HG03571 (cell line): Measurements from ENCODE around the gene RNF121.
A peak's percentile ranks its signal among the peaks of the same experiment; 100 is the strongest.

ENCODE experiments used
- ATAC-seq: cut with Tn5 transposase; IDR thresholded peaks from one replicate; pipeline ENCODE4 v1.9.1; 2021; ENCODE audit not compliant: unreplicated experiment

The RNF121 gene

DNA sequence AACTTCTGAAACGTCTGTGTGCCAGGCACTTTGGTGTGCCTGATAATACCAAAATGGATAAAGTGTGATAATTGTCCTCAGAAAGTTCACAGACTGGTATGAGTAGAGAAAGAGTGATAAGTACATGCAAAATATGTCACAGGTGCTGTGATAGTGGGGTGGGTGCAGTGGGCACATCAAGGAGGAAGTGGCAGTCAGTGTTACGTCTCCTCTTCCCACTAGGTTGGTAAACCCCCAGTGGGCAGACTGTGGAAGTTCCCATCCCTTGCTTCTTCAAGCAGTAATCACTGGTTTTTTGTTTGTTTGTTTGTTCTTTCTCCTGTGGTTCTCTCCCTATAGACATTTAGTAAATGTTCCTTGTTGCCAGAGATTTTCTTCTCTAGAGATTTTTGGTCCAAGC, 5.4 kb downstream of the RNF121 start:
- no peak for ATAC-seq

DNA sequence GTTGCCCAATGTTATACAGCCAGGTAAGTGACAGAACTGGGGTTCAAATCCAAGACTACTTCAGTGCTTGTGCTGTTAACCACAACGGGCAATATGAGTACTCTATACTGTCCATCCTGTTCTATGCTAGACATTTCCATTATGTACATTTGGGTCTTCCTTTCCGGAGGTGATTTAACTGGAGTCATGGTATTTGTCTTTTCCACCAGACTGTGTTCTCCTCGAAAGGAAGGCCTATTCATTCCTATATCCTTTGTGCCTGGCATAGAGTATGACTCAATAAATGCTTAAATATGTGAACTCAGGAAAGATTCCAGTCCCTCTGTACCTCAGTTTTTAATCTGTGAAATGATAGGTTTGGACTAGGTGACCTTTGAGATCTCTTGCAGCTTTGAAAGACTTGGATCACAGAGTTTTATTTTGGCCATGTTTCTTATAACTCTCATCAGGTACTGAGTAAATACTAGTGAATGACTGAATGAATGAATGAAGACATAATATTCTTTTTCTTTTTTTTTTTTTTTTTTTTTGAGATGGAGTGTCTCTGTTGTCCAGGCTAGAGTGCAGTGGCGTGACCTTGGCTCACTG, 6.6 kb downstream of the RNF121 start:
- ATAC-seq: no peak

DNA sequence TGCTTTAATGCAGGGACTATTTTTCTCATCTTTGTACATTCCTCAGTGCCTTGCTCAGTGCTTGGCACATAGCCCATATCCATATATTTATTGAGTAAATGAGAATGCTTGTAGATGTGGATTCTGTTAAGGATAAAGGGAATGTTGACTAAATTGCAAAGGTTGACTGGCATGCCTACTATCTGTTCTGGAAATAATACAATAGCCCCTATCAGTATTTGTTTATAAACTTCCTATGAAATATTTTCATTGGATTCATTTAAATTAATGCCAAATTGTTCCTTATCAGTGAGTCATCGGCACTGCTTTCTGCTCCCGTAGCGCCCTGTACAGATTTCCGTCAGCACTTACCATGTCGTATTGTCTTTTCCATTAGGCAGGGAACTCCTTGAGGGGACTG, 8.0 kb downstream of the RNF121 start:
- ATAC-seq: no peak

DNA sequence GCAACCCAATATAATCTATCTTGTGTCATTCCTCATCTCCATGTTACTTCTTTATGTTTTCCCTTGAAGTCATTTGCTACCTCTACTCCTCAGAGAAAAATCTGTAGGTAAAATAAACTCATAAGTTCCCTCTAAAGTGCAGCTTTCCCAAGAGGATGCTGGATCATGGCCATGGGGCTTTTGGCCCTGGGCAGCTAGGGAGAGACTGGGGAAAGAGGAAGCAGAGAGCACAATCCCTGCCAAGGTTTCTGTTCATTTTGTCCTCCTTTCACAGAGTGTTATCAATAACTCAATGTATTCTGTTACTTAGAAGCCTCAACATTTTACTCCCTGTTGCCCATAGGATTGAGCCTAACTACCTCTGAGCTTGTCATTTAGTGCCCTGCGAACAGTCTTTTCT, 9.0 kb downstream of the RNF121 start:
- ATAC-seq: no peak

DNA sequence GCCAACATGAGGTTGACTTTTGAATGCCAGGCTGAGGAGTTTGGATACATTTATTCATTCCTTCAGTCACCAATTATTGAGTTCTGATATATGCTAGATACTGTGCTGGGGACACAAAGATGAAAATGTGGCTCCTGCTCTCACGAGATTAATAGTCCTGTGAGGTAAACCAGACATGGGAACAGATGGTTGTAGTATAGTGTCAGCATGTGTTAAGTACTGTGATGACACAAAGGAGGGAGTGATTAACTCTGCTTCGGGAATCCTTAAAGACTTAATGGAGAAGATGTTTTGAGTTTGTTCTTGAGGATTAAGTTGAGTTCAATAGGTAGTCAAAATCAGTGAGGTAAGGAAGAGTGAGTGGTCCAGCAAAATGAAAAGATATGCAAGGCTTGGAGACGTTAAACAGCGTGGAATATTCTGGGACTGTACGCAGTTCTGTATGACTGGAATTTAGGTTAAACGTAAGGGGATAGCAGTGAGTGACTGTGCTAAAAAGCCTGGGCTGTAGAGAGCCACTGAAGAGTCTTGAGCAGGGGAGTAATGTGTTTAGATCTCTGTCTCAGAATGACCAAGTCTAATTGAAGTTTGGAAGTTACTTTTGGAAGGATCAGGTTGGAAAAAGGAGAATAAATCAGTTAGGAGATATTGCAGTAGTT, 11.8 kb downstream of the RNF121 start:
- ATAC-seq: no peak

DNA sequence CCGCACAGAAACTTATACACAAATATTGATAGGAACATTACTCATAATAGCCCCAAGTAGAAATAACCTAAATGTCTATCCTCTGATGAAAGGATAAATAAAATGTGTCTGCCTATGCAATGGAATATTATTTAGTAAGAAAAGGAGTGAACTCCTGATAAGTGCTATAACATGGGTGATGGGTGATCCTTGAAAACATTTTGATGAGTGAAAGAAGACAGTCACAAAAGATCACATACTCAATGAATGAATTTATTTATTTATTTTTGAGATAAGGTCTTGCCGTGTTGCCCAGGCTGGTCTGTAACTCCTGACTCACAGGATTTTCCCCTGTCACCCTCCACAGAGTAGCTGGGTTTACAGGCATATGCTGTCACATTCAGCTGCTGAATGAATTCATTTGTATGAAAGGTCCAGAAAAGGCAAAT, 17.3 kb downstream of the RNF121 start:
- ATAC-seq: no peak

DNA sequence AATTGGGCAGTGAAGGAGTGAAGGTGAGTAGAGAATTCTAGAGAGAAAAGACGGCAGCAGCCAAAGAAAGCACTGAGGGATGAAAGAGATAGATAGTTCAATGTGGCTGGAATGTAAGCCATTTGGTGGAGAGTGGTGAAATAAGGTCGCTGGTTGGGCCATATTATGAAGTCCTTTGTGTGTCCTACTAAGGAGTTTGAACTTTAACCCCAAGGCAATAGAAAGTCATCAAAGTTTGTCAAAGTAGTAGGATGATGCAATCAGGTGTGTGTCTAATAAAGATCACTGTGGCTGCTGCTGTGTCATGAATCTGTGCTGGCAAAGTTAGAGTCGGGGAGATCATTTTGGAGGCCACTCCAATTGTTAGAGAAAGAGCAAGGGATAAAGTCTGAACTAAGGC, 18.7 kb downstream of the RNF121 start:
- ATAC-seq: no peak

DNA sequence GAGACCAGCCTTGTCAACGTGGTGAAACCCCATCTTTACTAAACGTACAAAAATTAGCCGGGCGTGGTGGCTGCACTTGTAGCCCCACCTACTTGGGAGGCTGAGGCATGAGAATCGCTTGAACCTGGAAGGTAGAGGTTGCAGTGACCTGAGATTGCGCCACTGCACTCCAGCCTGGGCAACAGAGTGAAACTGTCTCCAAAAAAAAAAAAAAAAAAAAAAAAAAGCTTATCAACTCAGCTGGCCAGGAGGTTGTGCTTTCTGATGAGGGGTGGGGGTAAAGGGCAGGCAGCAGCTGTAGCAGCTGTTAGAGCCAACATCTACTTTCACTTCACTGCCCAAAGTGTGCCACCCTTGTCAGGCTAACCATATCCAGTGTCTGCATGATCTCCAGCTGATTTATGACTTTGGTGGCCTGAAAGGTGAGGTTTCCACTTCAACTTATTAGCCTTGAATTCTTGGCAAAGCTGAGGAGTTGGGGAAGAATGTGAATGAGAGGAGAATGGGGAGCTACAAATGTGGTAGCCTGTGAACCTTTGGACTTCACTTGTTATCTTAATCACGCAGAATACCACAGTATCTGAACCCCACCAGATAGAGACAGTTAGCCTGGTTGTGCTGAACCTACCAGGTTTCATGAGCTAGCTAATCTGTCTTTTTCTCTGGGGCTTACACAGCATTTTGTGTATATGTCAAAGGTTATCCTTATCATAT, 19.6 kb downstream of the RNF121 start:
- no peak for ATAC-seq

DNA sequence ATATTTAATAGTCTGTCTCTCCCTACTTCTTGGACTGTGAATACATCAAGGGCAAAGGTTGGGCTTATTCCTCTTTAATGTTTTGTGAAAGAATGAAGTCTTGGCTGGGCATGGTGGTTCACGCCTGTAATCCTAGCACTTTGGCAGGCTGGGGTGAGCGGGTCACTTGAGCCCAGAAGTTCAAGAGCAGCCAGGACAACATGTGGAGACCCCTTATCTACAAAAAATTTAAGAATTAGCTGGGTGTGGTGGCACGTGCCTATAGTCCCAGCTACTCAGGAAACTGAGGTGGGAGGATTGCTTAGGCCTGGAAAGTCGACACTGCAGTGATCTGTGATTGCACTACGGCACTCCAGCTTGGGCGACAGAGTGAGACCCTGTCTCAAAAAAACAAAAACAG, 20.2 kb downstream of the RNF121 start:
- ATAC-seq: no peak

DNA sequence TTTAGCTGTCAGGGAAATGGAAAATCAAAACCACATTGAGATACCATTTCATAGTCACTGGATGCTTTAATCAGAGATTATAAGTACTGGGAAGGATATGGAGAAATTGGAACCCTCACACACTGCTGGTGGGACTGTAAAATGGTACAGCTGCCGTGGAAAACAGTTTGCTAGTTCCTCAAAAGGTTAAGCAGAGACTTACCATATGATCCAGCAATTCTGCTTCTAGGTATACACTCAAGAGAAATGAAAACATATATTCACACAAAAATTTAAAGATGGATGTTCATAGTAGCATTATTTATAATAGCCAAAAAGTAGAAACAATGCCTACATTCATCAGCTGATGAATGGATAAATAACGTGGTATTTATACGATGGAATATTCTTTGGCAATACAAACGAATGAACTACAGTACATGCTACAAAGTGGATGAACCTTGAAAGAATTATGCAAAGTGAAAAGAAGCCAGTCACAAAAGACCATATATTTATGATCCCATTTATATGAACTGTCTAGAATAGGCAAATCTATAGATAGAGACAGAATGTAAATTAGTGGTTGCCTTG, 23.0 kb downstream of the RNF121 start:
- ATAC-seq: no peak

DNA sequence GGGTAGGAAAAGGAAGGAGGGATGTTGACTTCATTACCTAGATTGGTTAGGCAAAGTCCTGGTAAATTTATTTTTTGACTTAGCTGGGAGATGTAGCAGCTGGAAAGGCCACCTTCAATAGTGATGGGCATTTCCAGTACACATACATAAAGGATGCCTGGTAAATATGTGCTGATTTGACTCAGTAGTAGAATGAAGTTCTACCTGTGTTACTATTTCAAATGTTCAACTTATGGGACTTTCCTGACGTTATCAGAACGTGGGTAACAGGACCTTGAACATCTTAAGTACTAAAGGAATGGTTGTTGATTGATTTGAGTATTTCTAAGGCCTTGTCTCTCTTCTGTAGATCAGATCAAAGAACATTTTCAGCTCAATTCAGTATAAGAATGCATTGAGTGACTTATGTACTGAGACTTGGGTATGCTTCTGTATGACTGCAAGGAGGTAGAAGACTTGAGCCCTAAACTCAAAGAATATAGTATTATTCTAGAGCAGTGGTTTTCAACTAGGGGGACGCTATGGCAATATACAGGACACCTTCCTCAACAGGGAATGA, 27.1 kb downstream of the RNF121 start:
- no peak for ATAC-seq

DNA sequence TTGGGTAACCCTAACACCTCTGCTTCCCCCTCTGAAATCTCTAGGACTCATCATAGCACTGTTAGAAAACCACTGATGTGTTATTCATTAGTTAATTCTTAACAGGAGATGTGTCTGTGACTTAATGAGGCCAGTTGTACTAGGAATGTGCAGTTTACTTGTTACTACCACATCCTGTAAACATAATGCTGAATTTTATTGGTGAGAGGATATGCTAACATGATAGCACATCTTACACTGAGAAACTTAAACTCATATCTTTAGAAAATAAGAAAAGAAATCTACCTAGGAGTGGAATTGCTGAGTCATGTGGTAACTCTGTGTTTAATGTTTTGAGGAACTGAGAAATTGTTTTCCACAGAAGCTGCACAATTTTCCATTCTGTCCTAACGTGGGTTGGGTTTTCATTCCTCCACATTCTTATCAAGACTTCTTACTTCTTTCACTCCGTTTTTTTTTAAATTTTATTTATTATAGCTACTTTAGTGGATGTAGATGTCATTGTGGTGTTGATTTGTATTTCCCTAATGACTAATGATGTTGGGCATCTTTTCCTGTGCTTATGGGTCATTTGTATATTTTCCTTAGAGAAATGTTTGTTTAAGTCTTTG, 33.7 kb downstream of the RNF121 start:
- peak; percentile 57 for ATAC-seq

DNA sequence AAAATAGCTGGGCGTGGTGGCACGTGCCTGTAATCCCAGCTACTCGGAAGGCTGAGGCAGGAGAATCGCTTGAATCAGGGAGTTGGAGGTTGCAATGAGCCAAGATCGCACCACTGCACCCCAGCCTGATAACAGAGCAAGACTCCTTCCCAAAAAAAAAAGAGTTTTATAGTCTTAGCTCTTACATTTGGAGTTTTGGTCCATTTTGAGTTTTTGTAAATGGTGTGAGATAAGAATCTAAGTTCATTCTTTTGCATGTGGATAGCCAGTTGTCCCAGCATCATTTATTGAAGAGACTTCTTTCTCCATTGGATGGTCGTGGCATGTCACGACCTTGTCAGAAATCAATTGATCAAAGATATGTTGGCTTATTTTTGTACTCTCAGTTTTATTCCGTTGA, 34.6 kb downstream of the RNF121 start:
- no peak for ATAC-seq

DNA sequence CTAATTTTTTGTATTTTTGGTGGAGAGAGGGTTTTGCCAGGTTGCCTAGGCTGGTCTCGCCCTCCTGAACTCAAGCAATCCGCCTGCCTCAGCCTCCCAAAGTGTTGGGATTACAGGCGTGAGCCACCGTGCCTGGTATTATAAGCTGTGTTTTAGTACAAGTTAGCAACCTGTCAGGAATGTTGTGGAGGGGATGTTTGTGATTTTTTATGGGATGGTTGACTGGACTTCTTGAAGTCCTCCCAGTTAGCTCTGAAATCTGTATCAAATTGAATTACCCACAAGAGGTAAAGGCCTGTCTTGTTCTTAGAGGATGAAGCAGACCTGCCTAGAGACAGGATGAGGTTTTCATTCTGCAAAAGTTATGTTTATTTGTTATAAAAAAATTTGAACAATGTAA, 35.8 kb downstream of the RNF121 start:
- no peak for ATAC-seq

DNA sequence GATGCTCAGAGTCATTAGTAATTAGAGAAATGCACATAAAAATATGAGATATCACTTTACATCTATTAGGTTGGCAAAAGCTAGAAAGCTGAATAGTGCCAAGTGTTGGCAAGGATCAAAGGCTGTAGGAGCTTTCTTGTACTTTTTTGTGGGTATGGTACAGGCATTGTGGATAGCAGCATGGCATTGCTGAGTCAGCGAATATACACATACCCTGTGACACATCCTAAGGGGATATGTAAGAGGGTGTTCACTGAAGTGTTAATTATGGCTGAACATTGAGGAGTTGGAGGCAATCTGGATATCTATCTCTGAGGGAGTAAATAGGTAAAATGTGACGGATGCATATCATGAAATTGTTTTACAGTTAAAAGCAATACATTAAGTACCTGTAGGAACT, 42.8 kb downstream of the RNF121 start:
- ATAC-seq: no peak

DNA sequence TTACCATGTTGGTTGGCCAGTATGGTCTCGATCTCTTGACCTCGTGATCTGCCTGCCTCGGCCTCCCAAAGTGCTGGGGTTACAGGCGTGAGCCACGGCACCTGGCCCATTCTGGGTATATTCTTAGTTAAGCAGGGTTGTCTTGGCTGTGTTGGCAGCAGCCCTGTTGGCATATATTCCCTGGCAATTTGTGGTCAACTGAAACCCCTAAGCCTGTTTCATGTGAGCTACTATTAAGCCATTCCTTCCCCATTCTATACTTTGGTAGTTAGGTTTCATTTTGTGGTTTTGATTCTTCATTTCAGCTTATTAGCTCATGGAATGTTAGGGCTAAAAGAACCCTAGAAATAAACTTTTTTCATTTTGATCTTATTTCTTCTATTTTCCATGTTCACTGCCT, 47.7 kb downstream of the RNF121 start:
- ATAC-seq: no peak

DNA sequence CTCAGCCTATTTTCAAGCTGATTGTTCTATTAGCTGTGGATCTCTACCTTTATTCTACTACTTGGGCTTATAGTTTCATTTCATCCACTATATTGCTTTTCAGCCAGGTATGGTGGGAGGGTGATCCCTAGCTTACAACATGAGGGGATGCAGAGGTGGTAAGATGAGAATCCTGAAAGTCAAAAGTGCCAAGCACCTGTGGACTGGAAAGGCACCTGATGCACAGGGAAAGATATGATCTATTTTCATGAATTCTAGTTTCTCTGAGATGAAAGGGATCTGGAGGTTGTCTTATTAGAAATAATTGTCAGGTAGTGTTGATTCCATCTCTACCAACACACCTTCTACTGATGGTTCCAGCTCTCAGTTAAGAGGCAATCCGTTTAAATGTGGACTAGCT, 48.2 kb downstream of the RNF121 start:
- no peak for ATAC-seq

DNA sequence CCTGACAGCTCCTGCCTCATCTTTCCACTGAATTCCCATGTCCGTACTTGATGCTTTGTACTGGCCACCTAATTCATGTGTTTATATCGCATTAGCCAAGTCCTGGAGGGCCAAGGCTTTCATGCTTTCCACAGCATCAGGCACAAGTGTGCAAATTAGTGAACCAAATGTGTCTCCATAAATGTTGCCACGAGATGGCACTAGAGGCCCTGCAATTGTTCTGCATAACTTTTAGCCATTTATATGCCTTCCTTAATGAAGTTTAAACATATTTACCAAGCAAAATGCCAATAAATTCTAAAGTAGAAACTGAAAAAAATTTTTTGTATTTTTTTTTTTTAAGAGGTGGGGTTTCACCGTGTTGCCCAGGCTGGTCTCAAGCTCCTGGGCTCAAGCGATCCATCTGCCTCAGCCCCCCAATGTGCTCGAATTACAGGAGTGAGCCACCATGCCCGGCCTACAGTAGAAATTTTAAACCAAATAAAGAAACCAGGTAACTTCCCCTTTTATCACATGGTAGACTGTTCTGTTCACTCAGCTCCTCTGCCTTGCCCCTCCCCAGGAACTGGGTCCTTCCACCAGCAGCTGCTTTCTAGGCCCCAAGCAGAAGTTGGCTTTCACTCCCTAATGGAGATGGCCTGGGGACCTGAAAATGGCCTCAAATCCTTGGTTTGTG, 49.0 kb downstream of the RNF121 start:
- no peak for ATAC-seq

DNA sequence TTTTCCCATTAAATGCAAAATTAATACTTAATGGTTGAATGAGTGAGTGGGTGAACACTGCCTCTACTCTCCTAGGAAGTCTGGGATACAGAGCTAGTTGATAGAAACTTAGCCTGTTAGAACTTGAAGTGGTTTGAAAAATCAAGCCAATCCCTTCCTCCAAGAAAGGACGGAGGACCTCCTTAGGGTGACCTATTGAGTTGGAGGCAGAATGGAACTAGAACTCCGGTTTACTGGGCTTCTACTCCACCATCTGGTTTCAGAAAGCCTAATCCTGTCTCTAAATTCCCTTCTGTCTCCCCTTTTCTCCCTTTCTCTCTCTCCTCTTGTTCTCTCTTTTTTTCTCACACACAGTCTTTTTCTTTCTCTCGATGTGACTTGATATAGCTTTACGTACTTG, 50.2 kb downstream of the RNF121 start:
- ATAC-seq: no peak

DNA sequence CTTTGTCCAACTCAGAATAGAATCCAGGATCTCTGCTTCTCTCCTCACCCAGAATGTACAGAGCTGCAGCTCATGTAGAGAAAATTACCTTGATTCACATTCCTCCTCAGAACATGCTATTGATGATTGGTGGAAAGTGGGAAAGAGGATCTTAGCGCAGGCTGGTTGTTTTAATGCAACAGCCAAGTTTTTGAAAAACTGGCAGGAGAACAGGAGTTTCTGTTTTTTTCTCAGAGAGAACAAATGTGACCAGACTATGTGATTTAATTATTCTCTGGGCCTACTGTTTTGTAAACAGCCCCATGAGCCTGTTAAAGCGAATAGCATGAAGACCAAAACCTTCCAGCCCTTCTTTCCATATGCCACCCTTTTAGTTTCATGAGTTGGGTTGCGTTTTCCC, 50.8 kb downstream of the RNF121 start:
- no peak for ATAC-seq

DNA sequence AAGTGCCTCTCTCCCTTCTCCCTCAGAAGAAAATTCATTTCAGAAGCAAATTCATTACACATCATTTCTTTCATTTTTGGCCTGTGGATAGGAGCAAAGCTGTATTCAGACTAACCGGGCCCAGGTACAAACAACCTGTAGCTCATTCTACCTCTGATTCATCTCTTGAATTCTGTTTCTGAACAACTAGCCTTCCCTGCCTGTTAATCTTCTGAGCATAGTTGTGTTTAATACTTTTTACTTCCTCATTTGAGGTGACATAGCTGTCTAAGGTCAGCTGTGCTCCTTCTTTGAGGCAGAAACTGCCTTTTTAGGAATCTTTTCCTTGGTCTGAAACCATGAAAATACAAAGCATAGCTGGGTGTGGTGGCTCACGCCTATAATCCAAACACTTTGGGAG, 57.3 kb downstream of the RNF121 start:
- no peak for ATAC-seq
